HG02884 (cell line): ENCODE data around the gene SKAP2.

Experiments used
- ATAC-seq: cut with Tn5 transposase; IDR thresholded peaks from one replicate; pipeline ENCODE4 v1.9.1; 2021; ENCODE audit warnings: mild to moderate bottlenecking, moderate library complexity; ENCODE audit not compliant: unreplicated experiment

The SKAP2 gene

DNA sequence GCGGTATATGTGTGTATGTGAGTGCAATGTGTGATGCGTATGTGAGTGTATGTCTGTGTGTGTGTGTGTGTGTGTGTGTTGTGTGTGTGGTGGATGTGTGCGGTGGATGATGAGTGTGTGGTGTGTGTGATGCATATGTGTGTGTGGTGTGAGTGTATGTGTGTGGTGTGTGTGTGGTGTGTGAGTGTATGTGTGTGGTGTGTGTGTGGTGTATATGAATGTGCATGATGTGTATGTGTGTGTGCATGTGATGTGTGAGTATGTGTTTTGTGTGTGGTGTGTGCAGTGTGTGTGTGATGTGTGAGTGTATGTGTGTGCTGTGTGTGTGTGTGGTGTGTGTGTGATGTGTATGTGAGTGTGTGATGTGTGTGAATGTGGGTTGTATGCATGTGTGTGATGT, 222.0 kb downstream of the SKAP2 start:
- ATAC-seq, result no peak

DNA sequence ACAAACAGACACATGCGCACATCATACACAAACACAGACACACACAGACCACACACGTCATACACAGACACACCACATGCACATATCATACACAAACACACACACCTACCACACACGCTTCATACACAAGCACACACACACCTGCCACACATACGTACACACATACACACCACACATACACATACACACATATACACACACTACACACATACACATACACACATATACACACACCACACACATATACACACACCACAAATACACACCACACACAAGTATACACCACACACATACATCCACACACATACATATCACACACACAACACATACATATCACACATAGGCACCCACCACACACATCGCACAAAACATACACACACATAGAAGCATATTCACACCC, 224.7 kb downstream of the SKAP2 start:
- no peak for ATAC-seq

DNA sequence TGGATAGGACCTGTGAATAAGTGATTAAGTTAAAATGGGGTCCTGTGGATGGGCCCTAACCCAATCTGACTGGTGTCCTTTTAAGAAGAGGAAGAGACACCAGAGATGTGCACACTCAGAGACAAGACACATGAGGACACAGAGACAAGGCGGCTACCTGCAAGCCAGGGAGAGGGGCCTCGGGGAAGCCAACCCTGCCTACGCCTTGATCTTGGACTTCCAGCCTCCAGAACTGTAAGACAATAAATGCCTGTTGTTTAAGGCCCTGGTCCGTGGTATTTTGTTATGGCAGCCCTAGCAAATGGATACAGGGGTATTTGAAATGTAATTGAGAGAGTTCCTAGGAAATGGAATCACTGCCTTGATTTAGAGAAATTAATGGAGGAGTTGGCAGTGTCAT, 225.3 kb downstream of the SKAP2 start:
- no peak for ATAC-seq

DNA sequence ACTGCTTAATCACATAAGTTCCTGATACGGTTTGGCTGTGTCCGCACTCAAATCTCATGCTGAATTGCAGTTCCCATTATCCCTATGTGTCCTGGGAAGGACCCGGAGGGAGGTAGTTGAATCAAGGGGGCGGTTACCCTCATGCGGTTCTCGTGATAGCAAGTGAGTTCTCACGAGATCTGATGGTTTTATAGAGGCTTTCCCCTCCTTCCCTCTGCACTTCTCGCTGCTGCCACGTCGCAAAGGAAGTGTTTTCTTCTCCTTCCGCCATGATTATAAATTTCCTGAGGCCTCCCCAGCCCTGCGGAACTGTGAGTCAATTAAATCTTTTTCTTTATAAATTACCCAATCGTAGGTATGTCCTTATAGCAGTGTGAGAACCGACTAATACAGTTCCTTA, 226.2 kb downstream of the SKAP2 start:
- no peak for ATAC-seq

DNA sequence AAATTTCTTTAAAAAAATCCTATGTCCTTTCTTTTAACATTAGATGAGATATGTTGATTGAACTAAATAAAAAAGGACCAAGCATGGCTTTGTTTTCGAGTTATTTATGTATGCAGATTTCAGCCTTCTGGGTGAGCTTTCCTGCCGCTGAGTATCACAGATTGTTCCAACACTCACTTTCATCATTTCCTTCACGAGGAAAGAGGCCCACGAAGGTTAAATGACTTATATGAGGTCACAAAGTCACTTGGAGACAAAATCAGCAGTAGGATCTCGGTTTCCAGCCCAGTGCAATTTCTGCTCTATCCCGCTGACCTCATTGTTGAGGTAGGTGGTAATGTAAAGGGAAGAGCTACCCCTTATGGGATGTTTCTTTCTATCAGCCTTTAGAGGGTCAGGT, 226.8 kb downstream of the SKAP2 start:
- ATAC-seq, result no peak

DNA sequence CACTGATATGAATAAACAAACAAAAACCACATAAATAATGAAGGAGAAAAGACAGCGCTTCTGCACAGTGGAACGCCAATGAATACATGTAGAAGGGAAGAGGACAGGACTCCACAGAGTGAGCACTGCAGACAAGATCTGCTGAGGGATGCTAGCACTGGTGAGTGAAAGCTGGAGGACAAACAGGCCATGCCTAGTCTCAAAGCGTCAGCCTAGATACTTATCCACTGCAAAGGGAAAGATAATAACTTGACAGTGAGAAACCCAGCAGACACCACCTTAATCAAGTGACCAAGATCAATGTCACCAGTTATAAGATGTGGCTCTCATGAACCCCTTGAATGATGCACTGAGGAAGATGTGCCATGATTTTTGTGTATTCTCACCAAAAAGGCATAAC, 227.6 kb downstream of the SKAP2 start:
- ATAC-seq, result no peak

DNA sequence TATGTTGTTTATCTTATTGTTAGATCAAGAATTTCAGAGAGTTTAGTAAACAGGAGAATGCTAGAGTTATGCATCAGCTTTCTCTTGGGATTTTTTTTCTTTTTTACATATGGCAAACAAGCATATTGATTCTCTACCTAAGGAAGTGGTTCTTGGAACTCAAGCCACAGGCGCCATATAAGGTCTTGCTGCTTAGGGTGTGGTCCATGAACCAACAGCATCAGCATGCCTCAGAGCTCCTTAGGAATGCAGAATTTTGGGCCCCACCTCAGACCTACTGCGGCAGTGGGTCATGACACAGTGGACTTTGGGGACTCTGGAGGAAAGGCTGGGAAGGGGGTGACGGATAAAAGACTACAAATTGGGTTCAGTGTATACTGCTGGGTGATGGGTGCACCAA, 230.8 kb downstream of the SKAP2 start:
- ATAC-seq, result no peak

DNA sequence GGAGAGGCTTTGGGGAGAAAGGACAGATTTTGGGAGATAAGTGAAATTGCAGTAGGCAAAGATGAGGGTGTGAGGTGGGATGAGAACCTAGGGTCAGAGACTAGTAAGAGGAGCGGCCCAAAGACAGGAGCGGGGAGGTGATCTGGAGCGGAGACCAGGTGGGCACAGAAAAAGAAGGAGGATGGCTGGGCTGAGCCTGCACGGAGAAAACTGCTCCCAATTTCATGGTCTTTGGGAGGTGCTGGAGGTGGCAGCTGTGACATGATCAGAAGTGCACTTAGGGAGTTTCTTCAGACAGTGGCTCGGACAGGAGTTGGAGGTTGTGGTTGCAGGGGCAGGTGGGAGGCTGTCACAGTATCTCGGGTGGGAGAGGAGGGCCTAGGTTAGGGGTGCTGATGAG, 232.8 kb downstream of the SKAP2 start:
- ATAC-seq, result no peak

DNA sequence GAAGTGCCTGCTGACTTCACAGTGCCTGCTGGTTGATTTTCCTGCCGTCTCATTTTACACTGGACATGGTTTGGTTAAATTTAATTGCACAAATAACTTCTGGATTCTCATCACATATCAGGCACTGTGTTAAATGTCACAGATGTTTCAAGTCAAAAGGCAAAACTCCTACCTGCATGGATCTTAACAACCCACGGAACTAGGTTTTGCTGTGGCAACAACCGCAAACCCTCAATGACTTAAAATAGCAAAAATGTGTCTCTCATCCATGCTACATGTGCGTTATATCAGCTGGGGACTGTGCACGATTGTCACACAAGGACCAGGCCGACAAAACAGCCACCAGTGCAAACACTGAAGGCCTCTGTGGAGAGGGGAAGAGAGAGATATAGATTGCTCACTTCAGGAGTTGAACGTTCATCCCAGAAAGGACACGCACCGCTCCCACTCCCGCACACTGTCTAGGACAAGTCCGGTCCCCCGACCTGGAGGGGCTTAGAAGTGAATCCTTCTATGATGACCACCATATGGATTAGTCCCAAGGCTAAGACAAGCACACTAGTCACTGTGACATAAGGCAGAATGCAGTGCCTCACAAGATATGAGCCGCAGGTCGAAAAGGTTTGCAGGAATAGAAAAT, 233.3 kb downstream of the SKAP2 start:
- no peak for ATAC-seq

DNA sequence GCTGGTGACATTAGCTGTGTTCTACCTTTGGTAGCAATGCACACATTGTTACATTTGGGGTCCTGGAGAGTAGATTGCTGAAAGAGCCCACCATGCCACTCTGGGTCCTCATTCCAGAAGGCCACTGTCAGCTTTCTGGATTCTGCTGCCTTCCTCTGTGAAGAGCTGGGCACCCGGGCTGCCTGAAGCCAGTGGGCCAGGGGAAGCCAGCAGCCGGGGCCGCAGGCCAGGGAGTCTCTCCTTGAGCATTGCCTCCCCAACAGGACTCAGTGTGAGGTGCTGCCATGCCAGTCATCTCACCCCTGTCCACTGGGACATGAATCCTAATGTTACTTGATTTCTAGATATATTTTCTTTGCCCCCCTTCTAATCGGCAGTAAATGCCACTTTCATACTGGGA, 234.0 kb downstream of the SKAP2 start:
- ATAC-seq, result no peak

DNA sequence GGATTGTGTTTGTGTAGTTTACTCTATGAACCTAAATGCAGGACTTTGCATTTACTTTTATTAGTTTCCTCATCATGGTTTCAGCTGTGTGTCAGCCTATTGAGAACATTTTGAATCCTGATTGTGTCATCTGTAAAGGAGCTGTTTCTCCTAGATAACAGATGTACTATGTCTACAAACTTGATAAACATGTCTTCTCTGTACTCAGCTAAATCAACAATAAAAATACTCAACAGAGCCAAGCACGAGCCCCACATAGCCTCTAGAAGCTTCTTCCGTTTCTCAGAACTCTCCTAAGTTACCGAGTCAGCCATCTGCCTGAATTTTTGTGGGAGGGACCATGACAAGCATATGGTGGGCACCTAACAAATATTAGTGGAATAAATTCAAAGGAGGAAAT, 234.7 kb downstream of the SKAP2 start:
- ATAC-seq, result no peak

DNA sequence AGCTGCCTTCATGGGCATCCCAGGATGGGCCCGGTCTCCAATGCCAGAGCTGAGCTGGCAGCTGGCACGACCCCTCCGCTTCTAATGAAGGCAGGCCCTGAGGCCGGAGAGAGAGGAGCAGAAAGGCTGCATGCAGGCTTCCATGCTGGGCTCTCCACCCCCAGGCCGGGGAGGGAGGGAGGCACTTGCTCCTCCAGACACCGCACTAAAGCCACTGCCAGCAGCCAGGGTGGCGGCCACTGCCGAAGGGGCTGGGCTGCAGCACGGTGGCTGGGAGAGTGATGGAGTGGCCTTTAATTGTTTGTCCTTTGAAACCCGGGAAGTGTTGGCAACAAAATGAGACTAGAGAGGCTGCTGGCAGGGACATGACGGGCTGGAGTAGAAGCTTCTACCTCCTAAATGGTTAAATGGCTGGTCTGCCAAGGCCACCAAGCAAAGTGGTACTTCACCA, 236.5 kb downstream of the SKAP2 start:
- ATAC-seq, result no peak

DNA sequence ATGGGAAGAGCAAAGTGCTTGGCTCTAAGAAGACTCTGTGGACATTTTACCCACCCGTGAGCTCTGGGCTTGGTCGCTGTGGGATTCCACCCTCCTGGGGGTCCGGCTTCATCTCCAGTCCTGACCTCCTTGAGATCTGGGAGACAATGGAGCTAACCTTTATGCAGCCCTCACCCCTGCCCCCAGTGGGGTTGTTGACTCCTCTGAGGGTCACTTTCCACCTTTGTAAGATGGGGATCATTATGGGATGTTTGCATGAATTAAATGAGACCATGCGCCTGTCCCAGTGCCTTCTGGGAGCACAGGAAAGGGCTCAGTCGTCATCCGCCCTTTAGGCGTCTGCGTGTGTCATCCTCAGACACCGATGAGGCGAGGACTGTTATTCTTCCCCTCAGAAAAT, 237.2 kb downstream of the SKAP2 start:
- ATAC-seq, result no peak

DNA sequence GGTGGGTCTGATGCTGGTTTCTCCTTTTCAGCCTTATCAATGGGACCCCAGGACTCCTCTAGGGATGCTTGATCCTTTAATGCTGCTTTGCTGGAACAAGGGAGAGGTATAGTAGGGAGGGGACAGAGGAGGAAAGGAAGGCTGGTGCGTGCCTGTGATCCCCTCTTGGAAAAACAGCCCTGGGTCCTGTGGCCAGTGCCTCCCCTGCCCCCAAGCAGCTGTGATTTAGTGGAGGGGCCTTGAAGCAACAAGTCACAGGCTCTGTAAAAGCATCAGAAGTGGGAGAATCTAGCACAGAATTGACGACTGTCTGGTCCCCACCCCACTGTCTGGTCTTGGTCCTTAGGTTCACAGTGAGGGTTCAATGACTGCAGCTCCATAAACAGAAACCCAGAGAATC, 237.7 kb downstream of the SKAP2 start:
- ATAC-seq, result no peak

DNA sequence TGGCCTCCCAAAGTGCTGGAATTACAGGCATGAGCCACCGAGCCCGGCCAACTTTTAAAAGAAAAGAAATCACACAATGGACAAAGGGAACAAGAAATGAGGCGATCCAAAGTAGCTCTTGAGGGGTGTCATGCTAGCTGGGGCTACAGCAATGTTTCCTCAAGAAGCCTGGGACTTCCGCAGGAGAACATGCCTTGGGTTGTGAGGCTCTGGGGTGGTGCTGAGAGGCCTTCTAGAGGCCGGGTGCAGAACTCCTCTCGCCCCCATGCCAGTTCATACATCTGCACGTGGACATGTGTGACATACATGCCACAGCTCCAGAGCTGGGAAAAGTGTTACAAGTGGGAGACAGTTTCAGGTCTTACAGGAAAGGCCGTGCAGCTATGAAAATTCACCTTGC, 238.2 kb downstream of the SKAP2 start:
- no peak for ATAC-seq

DNA sequence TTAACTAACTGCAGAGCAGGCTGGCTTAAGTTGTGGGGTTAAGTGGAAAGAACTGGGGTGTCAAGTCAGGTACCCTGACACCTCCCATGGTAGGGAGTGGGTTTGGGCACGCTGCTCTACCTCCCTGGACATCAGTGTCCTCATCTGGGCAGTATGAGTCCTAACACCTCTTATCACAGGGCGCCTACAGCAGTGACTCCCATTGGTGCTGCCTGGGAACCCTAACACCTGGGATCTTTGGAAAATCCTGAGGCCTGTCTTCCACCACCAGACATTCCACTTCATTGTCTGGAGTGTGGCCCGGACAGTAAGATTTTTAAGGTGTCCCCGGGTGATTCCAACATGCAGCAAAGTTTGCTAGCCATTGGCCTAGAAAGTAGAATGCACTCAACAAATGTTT, 239.1 kb downstream of the SKAP2 start:
- ATAC-seq, result no peak

DNA sequence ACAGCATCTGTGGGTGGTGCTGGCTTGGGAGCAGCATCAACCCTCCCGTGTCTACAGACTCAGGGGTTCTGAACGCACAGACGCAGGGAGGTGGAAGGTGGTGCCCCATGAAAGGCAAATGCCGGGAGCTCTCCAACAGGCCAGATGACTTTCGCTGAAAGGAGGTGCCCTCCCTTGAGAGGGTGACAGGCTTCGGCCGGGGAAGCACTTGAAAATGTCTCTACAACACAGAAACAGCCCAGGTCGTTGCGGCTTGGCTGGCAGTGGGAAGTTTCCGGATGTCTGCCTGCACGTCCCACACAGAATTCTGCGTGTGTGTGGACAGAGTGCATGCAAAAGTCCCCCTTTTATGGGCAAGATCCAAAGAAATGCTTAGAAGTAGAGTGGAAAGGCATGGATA, 239.6 kb downstream of the SKAP2 start:
- no peak for ATAC-seq

DNA sequence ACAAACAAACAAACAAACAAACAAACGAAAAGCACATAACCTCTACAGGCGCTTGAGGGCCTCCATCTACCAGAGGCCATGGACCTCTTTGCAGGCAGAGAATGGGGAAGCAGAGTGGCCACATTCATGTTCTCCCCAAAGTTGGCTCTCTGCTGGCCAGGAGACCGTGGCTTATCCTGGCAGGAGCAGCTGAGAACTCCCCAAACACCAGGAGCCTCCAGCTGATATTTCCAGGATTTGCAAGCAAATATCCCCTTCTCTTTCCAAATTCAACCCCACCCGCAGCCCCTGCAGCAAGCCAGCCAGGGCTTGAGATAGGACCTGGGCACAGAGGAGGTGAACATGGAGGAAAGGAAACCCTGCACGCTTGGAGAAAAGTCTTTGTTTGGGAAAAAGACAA, 240.0 kb downstream of the SKAP2 start:
- ATAC-seq, result no peak

DNA sequence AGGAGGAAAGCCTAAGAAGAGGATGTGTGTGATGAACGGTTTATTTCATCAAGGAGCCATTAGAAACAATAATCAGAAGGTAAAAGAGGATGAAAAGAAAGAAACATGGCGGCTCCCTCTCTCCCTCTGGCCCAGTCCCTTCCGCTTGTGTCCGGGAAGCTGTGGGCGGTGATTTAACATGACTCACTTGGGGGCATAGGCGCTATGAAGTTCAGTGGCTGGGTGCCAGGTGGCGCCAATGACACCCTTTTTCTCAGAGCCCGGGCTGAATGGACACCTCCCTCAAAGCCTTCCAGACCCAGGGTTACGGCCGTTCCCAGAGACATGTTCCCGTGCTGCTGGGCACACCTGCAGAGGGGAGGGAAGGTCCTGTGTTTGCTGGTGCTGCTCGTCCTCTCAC, 244.0 kb downstream of the SKAP2 start:
- ATAC-seq, result no peak

DNA sequence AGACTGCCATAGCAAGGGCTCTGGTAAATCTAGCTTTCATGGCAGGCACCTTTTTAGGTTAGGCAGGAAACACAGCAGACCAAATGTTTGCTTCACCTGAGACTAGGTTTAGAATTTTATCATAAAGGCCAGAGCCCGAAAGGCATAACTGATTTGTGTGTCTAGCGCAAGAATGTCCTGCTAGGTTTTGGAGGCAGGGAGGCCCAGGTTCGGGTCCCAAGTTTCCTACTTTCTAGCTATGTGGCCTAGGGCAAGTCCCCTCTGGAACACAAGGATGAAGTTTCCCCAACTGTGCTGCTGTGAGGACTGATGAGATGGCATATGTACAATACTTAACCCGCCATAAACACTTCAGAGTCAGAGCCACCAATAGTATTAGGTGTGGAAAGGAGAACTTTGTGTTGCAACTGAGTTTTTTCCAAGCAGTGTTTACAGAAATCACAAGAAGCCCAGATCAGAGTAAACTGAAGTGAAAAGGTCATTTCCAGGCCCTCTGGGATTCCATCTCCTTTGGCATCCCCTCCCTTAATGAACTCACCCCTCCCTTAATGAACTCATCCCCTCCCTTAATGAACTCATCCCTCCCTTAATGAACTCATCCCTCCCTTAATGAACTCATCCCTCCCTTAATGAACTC, 244.9 kb downstream of the SKAP2 start:
- ATAC-seq, result no peak

DNA sequence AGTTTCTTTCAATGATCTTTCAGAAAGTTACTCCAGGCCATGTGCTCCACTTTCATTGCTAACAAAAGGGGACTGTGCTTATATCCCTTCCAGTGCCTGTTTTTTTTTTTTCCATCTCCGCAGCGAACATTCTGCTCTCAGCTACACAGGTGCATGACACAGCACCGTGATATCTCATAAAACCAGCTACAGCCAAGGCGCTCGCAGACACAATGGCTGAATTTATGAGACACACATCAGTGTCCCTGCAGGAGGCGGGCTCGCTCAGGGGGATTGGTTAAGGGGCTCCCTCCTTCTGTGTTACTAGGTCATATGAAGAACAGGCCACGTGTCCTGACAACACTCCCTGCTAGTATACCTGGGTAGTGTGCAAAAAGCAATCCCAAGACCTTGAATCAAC, 245.5 kb downstream of the SKAP2 start:
- no peak for ATAC-seq

DNA sequence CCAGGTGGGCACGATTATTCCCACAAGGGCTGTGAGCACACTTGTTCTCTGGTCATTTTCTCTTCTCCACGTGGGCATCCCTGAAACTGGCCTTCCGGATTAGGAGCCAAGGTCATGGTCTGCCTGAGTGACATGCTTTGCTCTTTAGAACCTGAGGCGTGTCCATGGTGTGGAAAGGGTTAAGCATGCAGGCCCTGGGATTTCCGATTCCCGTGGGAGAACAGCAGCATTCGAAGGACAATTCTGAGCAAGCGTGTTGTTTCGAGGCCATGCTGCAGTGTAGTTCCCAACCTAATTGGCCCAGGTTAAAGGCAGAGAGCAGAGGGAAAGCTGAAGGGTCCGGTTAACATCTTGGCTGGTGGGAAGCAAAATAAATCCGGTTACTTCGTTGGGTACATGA, 245.9 kb downstream of the SKAP2 start:
- ATAC-seq, result no peak
